Measurements from ENCODE around the gene CEP70.

Gene CEP70, protein sequence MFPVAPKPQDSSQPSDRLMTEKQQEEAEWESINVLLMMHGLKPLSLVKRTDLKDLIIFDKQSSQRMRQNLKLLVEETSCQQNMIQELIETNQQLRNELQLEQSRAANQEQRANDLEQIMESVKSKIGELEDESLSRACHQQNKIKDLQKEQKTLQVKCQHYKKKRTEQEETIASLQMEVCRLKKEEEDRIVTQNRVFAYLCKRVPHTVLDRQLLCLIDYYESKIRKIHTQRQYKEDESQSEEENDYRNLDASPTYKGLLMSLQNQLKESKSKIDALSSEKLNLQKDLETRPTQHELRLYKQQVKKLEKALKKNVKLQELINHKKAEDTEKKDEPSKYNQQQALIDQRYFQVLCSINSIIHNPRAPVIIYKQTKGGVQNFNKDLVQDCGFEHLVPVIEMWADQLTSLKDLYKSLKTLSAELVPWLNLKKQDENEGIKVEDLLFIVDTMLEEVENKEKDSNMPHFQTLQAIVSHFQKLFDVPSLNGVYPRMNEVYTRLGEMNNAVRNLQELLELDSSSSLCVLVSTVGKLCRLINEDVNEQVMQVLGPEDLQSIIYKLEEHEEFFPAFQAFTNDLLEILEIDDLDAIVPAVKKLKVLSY

DNA sequence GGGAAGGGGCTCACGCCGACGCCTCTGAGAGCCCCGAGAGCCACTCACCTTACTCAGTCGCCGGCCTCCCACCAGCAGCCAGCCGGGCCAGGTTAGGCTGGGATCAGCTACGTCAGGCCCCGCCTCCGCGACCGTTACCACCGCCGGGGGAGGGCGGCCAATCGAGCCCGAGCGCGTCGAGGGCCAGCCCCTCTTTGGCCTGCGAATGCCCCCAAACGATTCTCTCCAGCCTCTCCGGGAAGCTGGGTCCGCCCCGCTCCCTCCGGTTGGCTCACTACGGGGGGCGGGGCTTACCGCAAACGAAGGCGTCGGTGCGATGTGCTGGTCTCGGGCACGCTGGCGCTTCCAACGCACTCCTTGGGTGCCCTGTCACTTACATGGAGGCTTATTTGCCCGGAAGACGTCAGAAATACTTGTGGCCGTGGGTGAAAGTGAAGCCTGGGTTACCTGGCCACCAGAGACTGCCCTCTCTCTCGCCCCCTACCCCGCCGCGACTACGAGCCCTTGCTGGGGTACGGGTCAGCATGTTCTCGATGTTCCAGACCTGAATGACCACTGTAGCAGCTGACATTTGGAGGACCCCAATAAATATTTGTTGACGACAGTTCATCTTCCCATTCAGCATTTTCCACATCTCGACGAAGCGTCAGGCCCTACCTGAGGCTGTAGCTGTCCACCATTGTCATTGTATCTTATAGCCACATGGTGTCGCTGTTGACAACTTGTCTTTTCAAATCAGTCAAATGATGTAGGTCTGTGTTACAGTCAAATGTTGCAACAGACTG lies at the start of gene CEP70:
TSS of gene CEP70 (minus strand) at position 111 of the 785 bp plus-strand sequence. CDS start 21,333 bp downstream, outside the sequence.
- H3K4me3 ChIP-seq (ENCODE audit: low read depth, low read length), result peak within 1 kb of the TSS; percentile 66
- peak; percentile 85 for DNase-seq (ENCODE audit: low read depth)
- TF ChIP-seq, protein P1, sequence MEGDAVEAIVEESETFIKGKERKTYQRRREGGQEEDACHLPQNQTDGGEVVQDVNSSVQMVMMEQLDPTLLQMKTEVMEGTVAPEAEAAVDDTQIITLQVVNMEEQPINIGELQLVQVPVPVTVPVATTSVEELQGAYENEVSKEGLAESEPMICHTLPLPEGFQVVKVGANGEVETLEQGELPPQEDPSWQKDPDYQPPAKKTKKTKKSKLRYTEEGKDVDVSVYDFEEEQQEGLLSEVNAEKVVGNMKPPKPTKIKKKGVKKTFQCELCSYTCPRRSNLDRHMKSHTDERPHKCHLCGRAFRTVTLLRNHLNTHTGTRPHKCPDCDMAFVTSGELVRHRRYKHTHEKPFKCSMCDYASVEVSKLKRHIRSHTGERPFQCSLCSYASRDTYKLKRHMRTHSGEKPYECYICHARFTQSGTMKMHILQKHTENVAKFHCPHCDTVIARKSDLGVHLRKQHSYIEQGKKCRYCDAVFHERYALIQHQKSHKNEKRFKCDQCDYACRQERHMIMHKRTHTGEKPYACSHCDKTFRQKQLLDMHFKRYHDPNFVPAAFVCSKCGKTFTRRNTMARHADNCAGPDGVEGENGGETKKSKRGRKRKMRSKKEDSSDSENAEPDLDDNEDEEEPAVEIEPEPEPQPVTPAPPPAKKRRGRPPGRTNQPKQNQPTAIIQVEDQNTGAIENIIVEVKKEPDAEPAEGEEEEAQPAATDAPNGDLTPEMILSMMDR (IDR thresholded peaks at IDR 0.05; ENCODE audit: control insufficient read depth, extremely low read depth, insufficient read depth), result peak; percentile 91

DNA sequence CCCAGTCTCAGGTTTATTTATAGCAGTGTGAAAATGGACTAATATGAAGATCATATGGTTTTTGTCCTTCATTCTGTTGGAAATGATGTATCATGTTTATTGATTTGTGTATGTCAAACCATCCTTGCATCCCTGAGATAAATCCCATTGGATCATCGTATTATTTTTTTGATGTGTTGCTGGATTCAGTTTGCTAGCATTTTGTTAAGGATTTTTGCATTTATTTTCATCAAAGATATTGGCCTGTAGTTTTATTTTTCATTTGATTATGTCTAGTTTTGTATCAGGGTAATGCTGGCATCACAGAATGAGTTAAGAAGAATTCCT lies 48.8 kb upstream of the CEP70 start:
- TF ChIP-seq, protein P1 (IDR thresholded peaks at IDR 0.05; ENCODE audit: control insufficient read depth, extremely low read depth, insufficient read depth), result no peak
- no peak overlapping the region for H3K4me3 ChIP-seq (ENCODE audit: low read depth, low read length)
- DNase-seq (ENCODE audit: low read depth), result no peak

DNA sequence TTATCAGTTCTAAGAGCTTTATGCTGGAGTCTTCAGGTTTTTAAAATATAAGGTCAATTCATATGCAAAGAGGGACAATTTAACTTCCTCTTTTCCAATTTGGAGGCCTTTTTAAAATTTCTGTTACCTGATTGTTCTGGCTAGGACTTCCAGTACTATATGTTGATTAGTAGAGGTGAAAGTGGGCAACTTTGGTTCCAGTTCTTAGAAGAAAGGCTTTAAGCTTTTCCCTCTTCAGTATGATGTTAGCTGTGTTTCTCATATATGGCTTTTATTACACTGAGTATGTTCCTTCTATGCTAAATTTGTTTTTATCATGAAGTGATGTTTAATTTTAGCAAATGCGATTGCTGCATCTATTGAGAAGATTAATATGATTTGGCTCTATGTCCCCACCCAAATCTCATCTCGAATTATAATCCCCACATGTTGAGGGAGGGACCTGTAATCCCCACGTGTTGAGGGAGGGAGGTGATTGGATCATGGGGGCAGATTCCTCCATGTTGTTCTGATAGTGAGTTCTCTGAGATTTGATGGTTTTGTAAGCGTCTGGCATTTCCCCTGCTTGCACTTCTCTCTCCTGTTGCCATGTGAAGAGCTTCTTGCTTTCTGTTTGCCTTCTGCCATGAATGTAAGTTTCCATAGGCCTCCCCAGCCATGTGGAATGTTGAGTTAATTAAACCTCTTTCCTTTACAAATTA lies 48.3 kb upstream of the CEP70 start:
- DNase-seq (ENCODE audit: low read depth), result no peak
- H3K4me3 ChIP-seq (ENCODE audit: low read depth, low read length), result no peak overlapping the region
- TF ChIP-seq, protein P1 (IDR thresholded peaks at IDR 0.05; ENCODE audit: control insufficient read depth, extremely low read depth, insufficient read depth), result no peak

DNA sequence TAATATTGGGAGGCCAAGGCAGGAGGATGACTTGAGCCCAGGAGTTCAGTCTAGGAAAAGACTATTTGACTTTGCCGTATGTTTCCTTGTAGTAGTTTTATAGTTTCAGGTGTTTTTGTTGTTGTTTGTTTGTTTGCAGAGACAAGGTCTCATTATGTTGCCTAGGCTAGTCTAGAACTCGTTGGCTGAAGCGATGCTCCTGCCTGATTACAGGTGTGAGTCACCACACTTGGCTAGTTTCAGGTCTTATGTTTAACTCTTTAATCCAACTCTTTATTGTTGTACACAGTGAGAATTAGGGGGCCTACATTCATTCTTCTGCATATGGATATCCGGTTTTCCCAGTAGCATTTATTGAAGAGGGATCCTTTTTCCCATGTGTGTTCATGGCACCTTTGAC lies 46.5 kb upstream of the CEP70 start:
- DNase-seq (ENCODE audit: low read depth), result no peak
- TF ChIP-seq, protein P1 (IDR thresholded peaks at IDR 0.05; ENCODE audit: control insufficient read depth, extremely low read depth, insufficient read depth), result no peak

DNA sequence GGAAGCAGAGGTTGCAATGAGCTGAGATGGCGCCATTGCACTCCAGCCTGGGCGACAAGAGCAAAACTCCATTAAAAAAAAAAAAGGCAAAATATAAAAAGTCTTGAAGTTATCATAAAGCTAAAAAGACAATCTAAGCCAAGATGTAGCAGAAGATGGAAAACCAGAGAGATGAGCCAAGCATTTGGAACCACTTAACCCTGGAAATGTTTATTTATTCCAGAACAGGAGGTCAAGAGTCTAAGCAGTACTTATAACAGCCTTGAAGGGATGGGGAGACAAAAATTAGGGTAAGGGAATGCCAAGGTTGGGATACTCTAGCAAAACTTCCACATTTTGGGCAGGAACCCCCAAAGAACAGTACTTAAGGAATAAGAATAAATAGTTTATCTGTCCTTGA lies 44.6 kb upstream of the CEP70 start:
- TF ChIP-seq, protein P1 (IDR thresholded peaks at IDR 0.05; ENCODE audit: control insufficient read depth, extremely low read depth, insufficient read depth), result no peak
- no peak for DNase-seq (ENCODE audit: low read depth)
- no peak overlapping the region for H3K4me3 ChIP-seq (ENCODE audit: low read depth, low read length)

More for the DNA sequence above, 46.5 kb upstream of the CEP70 start:
- H3K4me3 ChIP-seq (ENCODE audit: low read depth, low read length), result no peak overlapping the region

DNA sequence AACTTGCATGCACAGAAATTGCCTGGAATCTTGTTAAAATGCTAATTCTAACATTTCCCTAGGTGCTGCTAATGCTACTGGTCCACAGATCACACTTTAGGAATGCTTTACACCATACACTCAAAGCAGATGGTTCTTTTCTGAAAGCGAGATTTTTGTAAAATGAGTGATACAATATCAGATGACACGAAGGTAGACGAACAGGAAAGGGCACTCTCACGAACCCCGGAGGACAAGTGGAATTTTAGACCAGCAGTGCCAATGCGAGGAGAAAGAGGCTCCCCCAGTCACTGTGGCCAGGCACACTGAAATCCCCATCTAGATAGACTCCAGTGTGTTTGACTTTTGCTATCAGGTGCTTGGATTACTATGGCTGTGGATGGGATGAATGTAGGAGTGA lies 35.5 kb upstream of the CEP70 start:
- TF ChIP-seq, protein P1 (IDR thresholded peaks at IDR 0.05; ENCODE audit: control insufficient read depth, extremely low read depth, insufficient read depth), result no peak
- no peak for DNase-seq (ENCODE audit: low read depth)
- no peak overlapping the region for H3K4me3 ChIP-seq (ENCODE audit: low read depth, low read length)

All from LNCaP clone FGC (cell line).